ENCODE data around the gene KLHL2. TPM values are rescaled to one million over a fixed set of nuclear protein-coding genes. Genes with fewer than 3 reads are reported as not detected.
"Not testable (repeated sequence)": the region's sequence is repeated elsewhere in the genome, so short reads cannot be mapped to it uniquely, and the experiment has no call there.

The KLHL2 gene, protein sequence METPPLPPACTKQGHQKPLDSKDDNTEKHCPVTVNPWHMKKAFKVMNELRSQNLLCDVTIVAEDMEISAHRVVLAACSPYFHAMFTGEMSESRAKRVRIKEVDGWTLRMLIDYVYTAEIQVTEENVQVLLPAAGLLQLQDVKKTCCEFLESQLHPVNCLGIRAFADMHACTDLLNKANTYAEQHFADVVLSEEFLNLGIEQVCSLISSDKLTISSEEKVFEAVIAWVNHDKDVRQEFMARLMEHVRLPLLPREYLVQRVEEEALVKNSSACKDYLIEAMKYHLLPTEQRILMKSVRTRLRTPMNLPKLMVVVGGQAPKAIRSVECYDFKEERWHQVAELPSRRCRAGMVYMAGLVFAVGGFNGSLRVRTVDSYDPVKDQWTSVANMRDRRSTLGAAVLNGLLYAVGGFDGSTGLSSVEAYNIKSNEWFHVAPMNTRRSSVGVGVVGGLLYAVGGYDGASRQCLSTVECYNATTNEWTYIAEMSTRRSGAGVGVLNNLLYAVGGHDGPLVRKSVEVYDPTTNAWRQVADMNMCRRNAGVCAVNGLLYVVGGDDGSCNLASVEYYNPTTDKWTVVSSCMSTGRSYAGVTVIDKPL
- 10 to 100 TPM; 18.5 to 26.4 (median 24.1) TPM for polyA plus RNA-seq (ENCODE audit: insufficient read length in 4 of 4)

DNA sequence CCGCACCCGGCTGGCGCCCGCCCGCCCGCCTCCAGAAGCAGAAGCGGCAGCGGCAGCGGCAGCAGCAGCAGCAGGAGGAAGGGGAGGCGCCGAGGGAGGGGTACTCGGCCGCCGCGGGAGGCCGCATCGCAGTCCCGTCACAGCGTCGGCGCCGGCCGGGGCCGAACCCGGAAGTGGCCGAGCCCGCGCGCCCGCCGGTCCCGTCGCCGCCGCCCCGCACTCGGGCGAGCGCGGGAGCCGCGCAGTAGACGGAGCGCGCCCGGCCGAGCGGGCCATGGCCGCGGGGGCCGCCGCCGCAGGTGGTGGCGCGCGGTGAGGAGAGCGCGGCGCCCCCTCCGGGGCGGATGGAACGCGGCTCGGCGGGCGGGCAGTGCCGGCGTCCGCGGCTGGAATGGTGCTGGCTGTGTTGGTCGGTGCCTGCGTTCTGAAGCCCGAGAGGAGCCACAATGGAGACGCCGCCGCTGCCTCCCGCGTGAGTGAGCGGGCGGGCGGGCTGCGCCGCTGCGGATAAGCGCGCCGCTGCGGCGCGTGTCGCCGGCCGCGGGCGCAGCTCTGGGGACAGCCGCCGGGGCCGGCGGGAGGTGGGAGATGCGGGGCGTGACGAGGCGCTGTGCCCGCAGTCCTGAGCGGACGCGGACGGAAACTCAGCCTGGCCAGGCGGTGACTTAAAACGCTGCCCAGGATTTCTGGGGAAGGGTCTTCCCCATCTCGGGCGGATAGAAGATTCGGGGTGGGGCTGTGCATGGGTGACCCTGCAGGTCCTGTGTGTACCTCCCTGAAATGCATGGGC lies at the start of gene KLHL2:
Gene KLHL2 (plus strand): TSS at position 131 of the 790 bp plus-strand sequence. CDS start 316 bp downstream, at position 447.
- peak in 1 of 4 donors; percentile 44 for DNase-seq (ENCODE audit: low read depth in 4 of 4, low spot score in 3 of 4)

DNA sequence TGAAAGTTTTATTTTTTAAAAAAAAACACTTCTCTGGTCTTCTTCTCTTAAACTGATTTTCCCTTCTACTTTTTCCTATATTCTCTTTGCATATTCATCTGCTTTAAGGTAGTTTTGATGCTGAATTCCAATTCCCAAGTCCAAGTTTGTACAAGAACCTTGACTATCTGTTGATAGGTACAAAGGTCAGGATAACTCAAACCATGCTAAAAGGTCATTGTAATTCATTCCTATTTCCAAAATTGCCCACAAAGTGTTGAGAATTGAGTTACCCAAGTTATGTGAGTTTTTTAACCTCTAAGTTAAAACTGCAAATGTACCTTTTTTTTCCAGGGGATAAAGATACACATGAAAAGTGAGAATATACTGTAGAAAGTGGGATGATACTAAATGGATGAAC lies 48.6 kb upstream of the KLHL2 start:
- no peak for DNase-seq (ENCODE audit: low read depth in 4 of 4, low spot score in 3 of 4)

DNA sequence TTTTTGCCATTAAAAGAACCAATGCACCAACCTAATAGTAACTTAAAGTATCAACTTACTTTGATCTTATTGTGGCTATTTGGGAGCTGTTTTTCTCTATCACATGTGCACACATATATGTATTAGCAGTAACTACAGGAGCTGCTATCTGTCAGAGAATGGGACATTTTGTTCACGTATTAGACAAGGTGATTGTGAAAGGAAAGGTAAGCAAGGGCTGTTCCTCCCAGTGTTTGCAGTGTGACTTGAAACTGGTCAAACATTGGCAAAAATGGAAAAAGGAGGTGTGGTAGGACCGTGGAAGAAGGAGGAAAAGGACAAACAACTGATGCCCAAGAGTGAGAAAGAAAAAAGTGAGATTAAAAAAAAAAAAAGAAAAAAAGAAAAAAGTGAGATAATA lies 43.1 kb upstream of the KLHL2 start:
- no peak for DNase-seq (ENCODE audit: low read depth in 4 of 4, low spot score in 3 of 4)

DNA sequence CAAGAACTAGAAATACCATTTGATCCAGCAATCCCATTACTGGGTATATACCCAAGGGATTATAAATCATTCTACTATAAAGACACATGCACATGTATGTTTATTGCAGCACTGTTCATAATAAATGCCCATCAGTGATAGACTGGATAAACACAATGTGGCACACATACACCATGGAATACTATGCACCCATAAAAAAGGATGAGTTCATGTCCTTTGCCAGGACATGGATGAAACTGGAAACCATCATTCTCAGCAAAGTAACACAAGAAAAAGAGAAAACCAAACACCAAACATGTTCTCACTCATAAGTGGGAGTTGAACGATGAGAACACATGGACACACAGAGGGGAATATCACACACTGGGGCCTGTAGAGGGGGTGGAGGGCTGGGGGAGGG lies 40.5 kb upstream of the KLHL2 start:
- not testable (repeated sequence) for DNase-seq (ENCODE audit: low read depth in 4 of 4, low spot score in 3 of 4)

DNA sequence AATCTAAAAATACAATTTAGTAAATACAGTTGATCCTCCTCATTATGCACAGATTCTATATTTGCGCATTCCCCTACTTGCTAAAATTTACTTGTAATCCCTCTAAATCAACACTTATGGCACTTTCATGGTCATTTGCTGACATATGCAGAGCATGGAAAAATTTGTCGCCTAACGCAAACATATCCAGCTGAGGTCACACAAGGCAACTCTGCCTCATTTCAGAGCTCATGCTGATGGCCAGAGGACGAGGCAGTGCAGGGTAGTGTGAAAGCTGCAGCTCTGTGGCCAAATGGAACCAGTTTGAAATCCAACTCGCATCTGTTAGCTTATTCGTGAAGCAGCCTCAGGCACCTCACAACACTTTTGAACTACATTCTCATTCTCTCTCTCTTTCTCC lies 39.7 kb upstream of the KLHL2 start:
- no peak for DNase-seq (ENCODE audit: low read depth in 4 of 4, low spot score in 3 of 4)

DNA sequence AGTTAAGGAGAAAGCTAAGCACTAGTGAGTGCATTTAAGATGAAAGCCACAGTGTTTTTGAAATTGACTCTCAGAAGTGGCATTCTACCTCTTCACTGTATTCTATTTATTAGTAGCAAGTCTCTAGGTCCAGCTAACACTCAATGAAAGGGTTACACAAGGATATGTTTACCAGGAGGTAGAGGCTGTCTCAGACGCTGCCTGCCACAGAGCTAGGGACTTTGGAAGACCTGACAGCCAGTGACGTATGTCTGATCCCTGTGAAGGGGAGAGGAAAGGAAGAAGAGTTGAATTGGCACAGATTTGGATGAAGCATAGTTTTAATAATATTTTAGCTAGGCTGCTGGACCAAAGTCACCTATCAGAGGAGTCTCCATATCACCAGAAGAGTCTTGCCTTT lies 36.5 kb upstream of the KLHL2 start:
- no peak for DNase-seq (ENCODE audit: low read depth in 4 of 4, low spot score in 3 of 4)

DNA sequence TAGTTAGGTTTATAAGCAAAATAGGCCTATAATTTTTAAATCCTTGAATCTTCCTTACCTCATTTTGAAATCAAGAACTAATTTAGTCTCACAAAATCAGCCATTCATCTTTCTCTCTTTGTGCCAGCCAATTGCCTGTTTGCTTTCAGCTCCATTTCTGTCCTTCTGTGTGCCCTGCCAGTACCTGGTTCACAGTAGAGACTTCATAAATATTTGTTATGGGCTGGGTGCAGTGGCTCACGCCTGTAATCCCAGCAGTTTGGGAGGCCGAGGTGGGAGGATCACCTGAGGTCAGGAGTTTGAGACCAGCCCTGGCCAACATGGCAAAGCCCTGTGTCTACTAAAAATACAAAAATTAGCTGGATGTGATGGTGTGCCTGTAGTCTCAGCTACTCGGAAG lies 31.9 kb upstream of the KLHL2 start:
- not testable (repeated sequence) for DNase-seq (ENCODE audit: low read depth in 4 of 4, low spot score in 3 of 4)

DNA sequence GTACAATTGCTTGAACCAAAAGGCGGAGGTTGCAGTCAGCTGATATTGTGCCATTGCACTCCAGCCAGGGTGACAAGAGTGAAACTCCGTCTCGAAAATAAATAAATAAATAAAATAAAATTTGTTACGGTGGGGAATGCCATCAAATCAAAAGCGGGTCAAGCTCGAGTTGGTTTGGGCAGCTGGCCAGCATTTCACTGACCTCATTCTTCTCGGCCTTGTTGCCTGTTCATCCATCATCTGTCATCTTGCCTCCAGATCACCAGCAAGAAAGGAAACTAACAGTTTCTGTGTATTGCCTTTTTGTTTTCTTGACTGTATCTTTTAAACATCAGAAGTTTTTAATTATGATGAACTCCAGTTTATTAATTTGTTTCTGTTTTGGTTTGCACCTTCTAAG lies 31.5 kb upstream of the KLHL2 start:
- DNase-seq (ENCODE audit: low read depth in 4 of 4, low spot score in 3 of 4): peak in 1 of 4 donors; percentile 5

DNA sequence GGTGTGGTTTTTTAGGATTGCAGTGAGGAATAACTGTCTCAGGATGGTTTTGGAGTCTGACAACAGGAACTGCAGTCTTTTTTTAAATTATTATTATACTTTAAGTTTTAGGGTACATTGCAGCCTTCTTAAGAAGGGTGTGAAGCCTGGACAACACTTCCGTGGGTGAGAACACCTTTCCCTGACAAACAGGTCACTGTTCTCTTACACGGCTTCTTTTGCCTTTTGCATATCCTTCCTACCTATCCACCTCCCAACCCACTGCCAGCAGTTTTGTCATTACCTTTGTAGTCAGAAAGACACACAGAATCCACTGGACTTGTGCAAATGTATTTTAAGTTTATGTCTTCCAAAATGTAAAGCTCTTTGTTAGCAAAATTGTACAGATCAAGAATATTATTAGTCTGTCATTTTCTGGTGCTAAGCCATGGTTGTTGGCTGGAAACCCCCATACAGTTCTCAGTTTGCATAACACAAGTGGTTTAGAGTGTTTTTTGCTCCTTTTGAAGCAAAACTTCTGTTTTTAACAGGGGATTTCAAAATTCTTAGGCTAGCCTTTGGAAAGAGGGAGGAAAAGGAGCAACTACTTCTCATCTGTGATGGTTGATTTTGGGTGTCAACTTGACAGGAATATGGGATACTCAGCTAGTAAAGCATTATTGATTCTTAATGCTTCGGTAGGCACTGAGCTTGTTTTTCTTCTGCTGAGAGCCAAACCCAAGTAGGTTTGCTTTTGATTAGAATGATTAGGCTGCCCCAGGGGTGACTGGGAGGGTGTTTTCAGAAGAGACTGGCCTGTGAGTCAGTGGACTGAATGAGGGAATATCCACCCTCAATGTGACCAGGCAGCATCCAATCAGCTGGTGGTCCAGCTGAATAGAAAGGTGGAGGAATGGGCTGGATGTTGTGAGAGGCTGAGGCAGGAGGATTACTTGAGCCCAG lies 29.4 kb upstream of the KLHL2 start:
- DNase-seq (ENCODE audit: low read depth in 4 of 4, low spot score in 3 of 4): no peak

DNA sequence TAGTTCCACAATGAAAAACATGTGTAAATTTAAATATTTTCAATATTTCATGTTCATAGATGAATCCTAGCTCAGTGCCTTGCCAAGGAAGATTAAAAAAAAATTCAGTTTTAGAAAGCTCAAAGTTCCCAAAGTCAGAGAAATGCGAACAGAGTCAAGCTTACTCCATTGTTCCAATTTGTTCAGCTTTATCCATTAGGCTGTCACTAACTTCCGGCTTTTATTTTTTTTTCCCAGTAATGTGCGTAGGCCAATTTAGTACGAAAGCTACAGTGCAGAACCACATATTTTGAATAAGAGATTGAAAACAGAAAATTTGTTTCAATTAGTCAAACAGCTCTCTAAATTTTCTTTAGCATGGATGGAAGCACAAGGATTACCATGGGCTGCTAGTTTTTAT lies 23.1 kb upstream of the KLHL2 start:
- no peak for DNase-seq (ENCODE audit: low read depth in 4 of 4, low spot score in 3 of 4)

DNA sequence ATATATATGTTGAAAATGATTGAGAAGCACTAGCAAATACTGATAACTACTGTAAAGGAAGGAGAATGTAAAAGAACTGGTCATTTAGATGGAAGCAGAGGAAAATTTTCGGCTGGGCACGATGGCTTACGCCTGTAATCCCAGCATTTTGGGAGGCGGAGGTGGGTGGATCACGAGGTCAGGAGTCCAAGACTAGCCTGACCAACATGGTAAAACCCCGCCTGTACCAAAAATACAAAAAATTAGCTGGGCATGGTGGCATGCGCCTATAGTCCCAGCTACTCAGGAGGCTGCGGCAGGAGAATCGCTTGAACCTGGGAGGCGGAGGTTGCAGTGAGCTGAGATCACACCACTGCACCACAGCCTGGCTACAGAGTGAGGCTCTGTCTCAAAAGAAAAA lies 22.4 kb upstream of the KLHL2 start:
- not testable (repeated sequence) for DNase-seq (ENCODE audit: low read depth in 4 of 4, low spot score in 3 of 4)

DNA sequence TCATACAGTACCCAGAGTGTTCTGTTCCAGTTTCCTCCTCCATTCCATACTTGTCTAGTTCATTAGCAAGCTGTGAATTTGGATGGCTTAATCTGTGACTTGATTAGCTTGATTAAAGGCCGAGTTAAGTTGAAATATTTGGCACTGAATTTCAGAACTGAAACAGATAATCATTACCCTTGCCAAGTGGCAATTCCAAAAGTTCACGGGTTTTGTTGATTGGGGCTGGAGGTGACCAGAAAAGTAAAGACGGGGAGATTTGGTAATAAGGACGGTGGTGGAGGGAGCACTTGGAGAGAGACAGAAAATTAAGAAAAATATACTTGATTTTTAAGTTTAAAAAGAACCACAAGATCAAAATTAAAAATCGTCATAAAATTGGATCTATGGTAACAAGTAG lies 21.9 kb upstream of the KLHL2 start:
- no peak for DNase-seq (ENCODE audit: low read depth in 4 of 4, low spot score in 3 of 4)

DNA sequence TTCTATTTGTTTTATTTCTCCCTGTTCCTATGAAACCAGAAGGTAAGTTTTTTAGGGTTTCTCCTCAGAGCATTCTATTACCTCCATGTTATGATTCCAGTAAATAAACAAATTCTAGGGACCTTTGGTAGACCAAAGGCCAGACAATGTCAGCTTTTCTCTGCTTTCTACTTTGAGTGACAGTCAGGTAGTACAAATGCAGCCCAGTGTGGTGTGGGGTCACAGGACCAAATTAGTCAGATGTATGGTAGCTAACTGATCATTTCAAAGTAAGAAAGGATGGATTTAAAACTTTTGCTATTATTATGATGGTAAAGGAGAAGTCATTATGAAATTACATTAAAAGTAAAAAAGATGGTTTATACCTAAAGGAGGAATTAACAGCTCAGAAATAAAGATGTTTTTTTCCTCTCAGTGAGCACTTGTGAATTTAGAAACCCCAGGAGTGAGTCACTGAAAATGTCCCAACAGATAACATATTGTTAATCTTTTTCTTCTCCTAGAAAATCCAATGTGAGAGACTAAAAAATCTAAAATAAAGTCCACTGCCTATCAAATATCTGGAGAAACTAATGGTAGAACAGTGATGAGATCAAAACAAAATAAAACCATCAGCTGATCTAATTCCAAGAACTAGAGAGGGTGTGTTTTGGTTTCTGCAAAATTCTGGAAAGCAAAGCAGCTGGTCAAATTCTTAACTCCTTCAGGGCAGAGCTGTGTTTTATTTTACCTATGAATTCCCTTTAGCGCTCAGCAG lies 16.6 kb upstream of the KLHL2 start:
- DNase-seq (ENCODE audit: low read depth in 4 of 4, low spot score in 3 of 4): no peak

DNA sequence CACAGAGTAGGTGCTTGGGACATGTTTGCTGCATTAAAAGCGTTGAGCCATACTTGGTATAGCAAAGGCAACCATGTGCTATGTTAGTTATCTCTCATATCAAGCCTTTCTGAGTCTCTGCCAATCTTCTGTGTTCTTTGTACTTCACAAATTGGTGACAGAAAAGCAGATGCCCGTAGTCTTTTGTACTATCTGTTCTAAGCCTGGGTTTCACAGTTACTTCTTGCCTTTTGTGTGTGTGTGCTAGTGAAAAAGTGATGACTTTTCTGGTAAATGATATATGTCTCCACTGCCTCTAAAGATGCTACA lies 16.1 kb upstream of the KLHL2 start:
- DNase-seq (ENCODE audit: low read depth in 4 of 4, low spot score in 3 of 4): no peak

DNA sequence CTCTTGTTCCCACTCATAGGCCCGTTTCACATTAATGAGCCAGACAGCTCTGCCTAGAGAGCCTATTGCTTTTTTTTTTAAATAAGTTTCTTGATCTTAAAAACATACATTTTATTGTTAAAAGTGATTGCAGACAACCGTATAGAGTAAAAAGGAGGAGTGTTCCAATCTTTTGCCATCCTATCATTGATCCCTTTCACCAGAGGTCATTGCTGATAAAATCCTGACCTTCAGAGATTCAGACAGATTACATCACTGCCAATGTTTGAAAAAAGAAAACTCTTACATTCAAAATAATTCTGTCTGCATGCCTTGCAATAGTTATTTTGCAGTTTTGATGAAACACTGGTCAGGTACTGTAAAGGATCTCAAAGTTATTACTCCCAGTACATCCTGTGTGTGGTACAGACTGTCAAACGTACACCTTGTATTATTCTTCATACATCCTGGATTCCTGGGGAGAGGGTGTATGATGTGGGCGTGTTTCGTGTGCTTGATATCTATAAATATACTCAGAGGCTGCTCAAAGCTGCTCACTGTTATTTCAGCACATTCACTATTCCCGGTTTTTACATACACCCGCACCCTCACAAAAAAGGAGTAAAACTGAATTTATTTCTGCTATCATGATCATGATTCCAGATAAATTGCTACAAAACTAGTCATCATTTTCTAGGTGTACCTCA lies 15.4 kb upstream of the KLHL2 start:
- no peak for DNase-seq (ENCODE audit: low read depth in 4 of 4, low spot score in 3 of 4)

DNA sequence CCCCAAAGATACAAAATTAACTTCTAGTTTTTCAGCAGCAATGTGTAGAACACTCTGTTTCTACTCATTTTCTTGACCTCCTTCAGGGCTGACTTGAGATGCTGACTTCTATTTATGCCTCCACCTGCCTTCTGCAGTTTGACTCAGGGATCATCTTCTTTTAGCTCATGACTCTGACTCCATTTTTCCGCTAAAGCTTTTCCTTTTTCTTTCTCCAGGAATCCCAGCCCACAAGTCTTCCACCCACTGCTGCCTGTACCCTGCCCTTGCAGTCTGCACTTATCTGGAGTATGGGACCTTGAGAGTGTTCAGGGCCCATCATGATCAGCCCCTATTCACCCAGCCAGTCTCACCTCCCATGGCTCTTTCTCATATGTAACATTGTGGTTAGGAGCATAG lies 14.9 kb upstream of the KLHL2 start:
- DNase-seq (ENCODE audit: low read depth in 4 of 4, low spot score in 3 of 4): no peak

DNA sequence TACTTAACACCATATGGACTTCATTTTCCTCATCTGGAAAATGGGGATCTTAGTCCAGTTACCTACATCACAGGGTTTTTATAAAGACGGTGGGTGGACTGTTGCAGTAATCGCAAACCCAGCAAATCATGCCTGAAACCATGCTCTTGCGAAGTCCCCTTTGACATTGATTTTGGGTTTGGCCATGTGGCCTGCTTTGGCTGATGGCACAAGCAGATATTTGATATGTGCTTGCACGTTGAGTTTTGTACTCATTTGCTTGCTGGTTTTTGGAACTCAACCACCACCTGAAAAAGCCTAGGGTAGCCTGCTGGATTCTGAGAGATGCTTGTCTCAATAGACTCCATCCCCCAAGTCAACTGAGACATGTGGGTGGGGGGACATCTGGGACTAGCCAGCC lies 14.4 kb upstream of the KLHL2 start:
- DNase-seq (ENCODE audit: low read depth in 4 of 4, low spot score in 3 of 4): no peak

DNA sequence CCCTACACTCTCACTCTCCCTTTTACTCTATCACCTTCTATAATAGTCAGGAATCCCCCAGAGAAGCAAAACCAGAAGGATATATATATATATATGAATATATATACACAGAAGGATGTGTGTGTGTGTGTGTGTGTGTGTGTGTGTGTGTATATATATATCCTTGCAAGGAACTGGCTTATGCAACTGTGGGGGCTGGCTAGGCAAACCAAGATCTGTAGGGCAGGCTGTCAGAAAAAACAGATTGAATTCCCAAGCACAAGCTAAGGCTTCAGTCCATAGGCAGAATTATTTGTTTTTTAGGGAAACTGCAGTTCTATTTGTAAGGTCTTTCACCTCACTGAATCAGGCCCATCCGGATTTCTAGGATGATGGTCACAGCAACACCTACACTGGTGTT lies 13.0 kb upstream of the KLHL2 start:
- no peak for DNase-seq (ENCODE audit: low read depth in 4 of 4, low spot score in 3 of 4)

DNA sequence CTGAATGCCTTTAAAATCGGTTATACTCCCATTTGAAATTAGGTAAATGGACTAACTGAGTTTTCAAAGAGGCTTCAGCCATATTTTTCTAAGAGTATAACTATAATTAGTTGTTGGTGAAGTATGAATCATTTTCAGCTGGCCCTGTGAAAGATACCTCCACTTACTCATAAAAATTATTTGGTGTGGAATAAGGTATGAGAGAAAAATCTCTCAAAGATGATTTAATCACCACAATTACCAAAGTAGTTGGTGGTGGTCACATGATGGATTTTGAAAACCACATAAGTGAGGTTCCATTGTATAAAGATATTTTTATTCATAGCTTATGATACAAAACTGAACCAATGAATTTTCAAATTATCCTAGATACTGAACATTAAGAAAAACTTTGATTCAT lies 9.0 kb upstream of the KLHL2 start:
- DNase-seq (ENCODE audit: low read depth in 4 of 4, low spot score in 3 of 4): no peak

Data from right renal pelvis (tissue), 4 donors.